B cell (primary cell): ENCODE results near the gene SLC44A1. TPM values are rescaled to one million over a fixed set of nuclear protein-coding genes. Genes with fewer than 3 reads are reported as not detected.

Experiments used
- ATAC-seq: fragments of 200-7000 bp; cut with Tn5 transposase; one replicate; pipeline ENCODE4 v1.10.0; 2021; ENCODE audit warnings: low read depth, mild to moderate bottlenecking, moderate number of reproducible peaks, moderate library complexity
- CTCF ChIA-PET: fragments of 350-600 bp; sonication (Branson Sonifier 250); formaldehyde crosslinking; loops from one replicate; lab custom pipeline; 2021; ENCODE audit warnings: antibody characterized with exemption, inconsistent platforms; lab: Charles Lee
- POLR2A ChIA-PET: fragments of 350-600 bp; sonication (Branson Sonifier 250); formaldehyde crosslinking; loops from one replicate; lab custom pipeline; 2021; ENCODE audit warnings: antibody characterized with exemption; lab: Charles Lee
- DNase-seq: peaks from one replicate; pipeline ENCODE4 v3.0.0; 2013
- H2AFZ ChIP-seq: 2 replicates; pipeline ENCODE4 v1.6.1; 2012; ENCODE audit warnings: mild to moderate bottlenecking, low read depth, low read length; ENCODE audit not compliant: insufficient read depth, poor library complexity, severe bottlenecking
- H3K27ac ChIP-seq, 2 donors: 1 replicate in 1 of 2; 2 replicates in 1 of 2; pipeline ENCODE4 v1.5.1; 2012 to 2013; ENCODE audit warnings: low read length in 2 of 2, mild to moderate bottlenecking in 2 of 2, moderate library complexity in 1 of 2
- H3K27me3 ChIP-seq, 4 experiments: fragments of 200-600 bp in 1 of 4; sonication (generic) in 1 of 4; replicated peaks in 1 of 4; 1 replicate in 2 of 4; 2 replicates in 2 of 4; pipeline versions ENCODE4 v1.6.1 to v1.7.0; 2013 to 2016; ENCODE audit warnings: low read length in 3 of 4, mild to moderate bottlenecking in 2 of 4, mixed read lengths in 1 of 4, moderate library complexity in 1 of 4; ENCODE audit not compliant: insufficient read depth in 4 of 4, control insufficient read depth in 3 of 4; ENCODE audit errors: control extremely low read depth in 1 of 4
- H3K36me3 ChIP-seq, 2 experiments: replicated peaks in 1 of 2; 1 replicate in 1 of 2; 2 replicates in 1 of 2; pipeline versions ENCODE4 v1.6.1 to v1.7.1; 2013; ENCODE audit warnings: low read length in 1 of 2; ENCODE audit not compliant: insufficient read depth in 2 of 2, control insufficient read depth in 1 of 2; ENCODE audit errors: control extremely low read depth in 1 of 2, extremely low read depth in 1 of 2
- H3K4me1 ChIP-seq, 2 donors: fragments of 200-600 bp in 1 of 2; sonication (generic) in 1 of 2; 1 replicate in 1 of 2; 2 replicates in 1 of 2; pipeline versions ENCODE4 v1.5.1 to v1.6.1; 2013 to 2017; ENCODE audit warnings: low read length in 2 of 2; ENCODE audit not compliant: control insufficient read depth in 2 of 2, insufficient read depth in 2 of 2
- H3K4me2 ChIP-seq: replicated peaks from 2 replicates; pipeline ENCODE3; 2012; ENCODE audit warnings: mild to moderate bottlenecking, low read depth, low read length; ENCODE audit not compliant: poor library complexity, severe bottlenecking
- H3K4me3 ChIP-seq, 5 experiments: fragments of 200-600 bp in 1 of 5; sonication (generic) in 1 of 5; 1 replicate in 3 of 5; 2 replicates in 2 of 5; pipeline versions ENCODE4 v1.5.1 to v1.7.0; 2011 to 2016; ENCODE audit warnings: low read length in 4 of 5, mild to moderate bottlenecking in 4 of 5, low read depth in 2 of 5, control low read depth in 1 of 5, moderate library complexity in 1 of 5; ENCODE audit not compliant: insufficient read depth in 1 of 5; ENCODE audit errors: control extremely low read depth in 1 of 5, extremely low read depth in 1 of 5
- H3K79me2 ChIP-seq: fragments of 200-600 bp; sonication (generic); one replicate; pipeline ENCODE4 v1.6.0; 2016; ENCODE audit warnings: low read length; ENCODE audit not compliant: control insufficient read depth, insufficient read depth
- H3K9ac ChIP-seq: fragments of 200-600 bp; sonication (generic); 2 replicates; pipeline ENCODE4 v1.6.1; 2017; ENCODE audit warnings: mild to moderate bottlenecking, low read length, moderate library complexity
- H3K9me3 ChIP-seq, 3 donors: one replicate each; pipeline versions ENCODE4 v1.6.1 to v1.7.1; 2013; ENCODE audit warnings: low read length in 2 of 3; ENCODE audit not compliant: control insufficient read depth in 2 of 3, insufficient read depth in 1 of 3; ENCODE audit errors: control extremely low read depth in 1 of 3
- H4K20me1 ChIP-seq: 2 replicates; pipeline ENCODE4 v1.6.0; 2012; ENCODE audit warnings: mild to moderate bottlenecking, low read length; ENCODE audit not compliant: insufficient read depth, control insufficient read depth, poor library complexity, severe bottlenecking
- H3K27ac Mint-ChIP-seq: one replicate; pipeline ENCODE4 v1.8.0; 2021; ENCODE audit warnings: mixed read lengths
- H3K27me3 Mint-ChIP-seq: one replicate; pipeline ENCODE4 v1.8.0; 2021; ENCODE audit warnings: mixed read lengths
- H3K4me1 Mint-ChIP-seq: one replicate; pipeline ENCODE4 v1.8.0; 2021; ENCODE audit warnings: mixed read lengths
- H3K4me3 Mint-ChIP-seq: one replicate; pipeline ENCODE4 v1.8.0; 2021; ENCODE audit warnings: mixed read lengths
- H3K9me3 Mint-ChIP-seq: one replicate; pipeline ENCODE4 v1.8.0; 2022; ENCODE audit warnings: mixed read lengths; ENCODE audit not compliant: insufficient read depth
- CTCF ChIP-seq: fragments of 200-600 bp; IDR thresholded peaks from one replicate; pipeline ENCODE4 v1.8.0; 2022; ENCODE audit warnings: antibody characterized with exemption, mild to moderate bottlenecking
- EZH2 ChIP-seq: IDR thresholded peaks from 2 replicates; pipeline ENCODE4 v1.6.1; 2012; ENCODE audit warnings: borderline replicate concordance, low read depth, mild to moderate bottlenecking, moderate library complexity, low read length; ENCODE audit not compliant: insufficient read depth, poor library complexity, severe bottlenecking
- WGBS: methylation state at CpG from one replicate; pipeline ENCODE4 v1.1.5; 2013; ENCODE audit warnings: missing lambda C conversion rate; ENCODE audit not compliant: insufficient coverage; 5-methylcytosine and 5-hydroxymethylcytosine counted together
- intact Hi-C: fragments of 100-400 bp; cut with micrococcal nuclease; formaldehyde crosslinking; loops from one replicate; pipeline ENCODE4 v1.10.0; 2022
- polyA plus RNA-seq: library from polyadenylated mRNA; depleted of rRNA; stranded (reverse); fragments of >200 nt; gene quantifications from 2 replicates; pipeline ENCODE4 v1.2.3, GENCODE V29; 2012
- total RNA-seq, 2 donors: library from RNA; stranded (reverse); fragments of 120-200 nt in 1 of 2; gene quantifications; 1 replicate in 1 of 2; 2 replicates in 1 of 2; pipeline versions ENCODE4 v1.2.3 to v1.2.4, GENCODE V29; 2013 to 2022

The SLC44A1 gene
- total and polyA plus RNA-seq, 2 donors (not counting 1 experiment from before 2014, with no cell fraction given) = 2.2 to 17.7 TPM

- H3K27me3 ChIP-seq = no peaks in the 10 kb centered on the region
- no peak overlapping the region for H3K9ac ChIP-seq
- no peak for DNase-seq
- WGBS = 67% methylated on average over 2 of the region's 2 CpGs
- ChIA-PET CTCF (interaction anchor here (1.3 kb wide), 1 partner anchor 69 kb away, joined by 4 read pairs; no protein-coding TSS in a partner anchor), POLR2A (no interaction called here)
- ATAC-seq = no peak
- H3K9me3 ChIP-seq = no peaks in the 10 kb centered on the region
- intact Hi-C loops = no loop called here
- no peaks in the 10 kb centered on the region for H3K36me3 ChIP-seq
- H3K9me3 Mint-ChIP-seq = no peaks in the 10 kb centered on the region
- no peaks in the 10 kb centered on the region for H4K20me1 ChIP-seq
- H3K4me1 ChIP-seq = peaks cover 0 to 7% of the 10 kb centered on the region in 2 donors
- H3K79me2 ChIP-seq = no peaks in the 10 kb centered on the region
- no peak for TF ChIP-seq EZH2
- no peak for TF ChIP-seq CTCF
- no peak overlapping the region for H3K27ac Mint-ChIP-seq
- H3K27ac ChIP-seq = no peak overlapping the region
- H2AFZ ChIP-seq = no peak overlapping the region
- H3K4me3 Mint-ChIP-seq = no peak overlapping the region
- H3K27me3 Mint-ChIP-seq = no peaks in the 10 kb centered on the region
- H3K4me3 ChIP-seq = no peak overlapping the region
- H3K4me2 ChIP-seq = no peak overlapping the region
- peaks cover 8% of the 10 kb centered on the region for H3K4me1 Mint-ChIP-seq
These were observed 101.8 kb downstream of the SLC44A1 start for GRCh38 chr9:105346273-105346672.

- Histone ChIP-seq H3K4me2 (no peak overlapping the region), H3K9ac (no peak overlapping the region), H3K36me3 (no peaks in the 10 kb centered on the region), H2AFZ (no peak overlapping the region), H3K27me3 (no peaks in the 10 kb centered on the region), H3K4me1 (peaks cover 4 to 6% of the 10 kb centered on the region in 2 donors), H3K9me3 (no peaks in the 10 kb centered on the region), H3K27ac (no peak overlapping the region), H3K4me3 (no peak overlapping the region), H4K20me1 (no peaks in the 10 kb centered on the region), H3K79me2 (no peaks in the 10 kb centered on the region)
- POLR2A ChIA-PET = no interaction called here
- H3K27ac Mint-ChIP-seq = no peak overlapping the region
- CTCF ChIA-PET = no interaction called here
- TF ChIP-seq CTCF = no peak
- no peak for TF ChIP-seq EZH2
- WGBS = no CpG with 5 or more reads among the region's 3 CpGs
- no peak for ATAC-seq
- H3K4me1 Mint-ChIP-seq = peaks cover 11% of the 10 kb centered on the region
- no peaks in the 10 kb centered on the region for H3K9me3 Mint-ChIP-seq
- intact Hi-C loops = loop anchor here (10.0 kb wide), 1 partner anchor 110 kb away; the partner anchor contains the start of gene SLC44A1
- H3K27me3 Mint-ChIP-seq = no peaks in the 10 kb centered on the region
- no peak overlapping the region for H3K4me3 Mint-ChIP-seq
- no peak for DNase-seq
These were observed 110.0 kb downstream of the SLC44A1 start for GRCh38 chr9:105354448-105354847.
